Left renal pelvis (tissue), 4 donors: Measurements from ENCODE around the gene IBA57. TPM values are rescaled to one million over a fixed set of nuclear protein-coding genes. Genes with fewer than 3 reads are reported as not detected.

ENCODE experiments used
- DNase-seq, 4 donors: peaks; one replicate each; pipeline ENCODE4 v3.0.0-alpha.2; 2013; ENCODE audit warnings: low read depth in 4 of 4, low spot score in 3 of 4
- polyA plus RNA-seq, 4 donors: library from polyadenylated mRNA; unstranded; fragments of 120-200 nt; gene quantifications; one replicate each; pipeline ENCODE4 v1.2.1, GENCODE V29; 2013; ENCODE audit not compliant: insufficient read length in 4 of 4

The IBA57 gene
- polyA plus RNA-seq, 4 donors, result 3.9 to 7.0 (median 4.5) TPM

GRCh38 chr1:228144193-228144992 lies 21.2 kb upstream of the IBA57 start:
- DNase-seq, result no peak

DNA sequence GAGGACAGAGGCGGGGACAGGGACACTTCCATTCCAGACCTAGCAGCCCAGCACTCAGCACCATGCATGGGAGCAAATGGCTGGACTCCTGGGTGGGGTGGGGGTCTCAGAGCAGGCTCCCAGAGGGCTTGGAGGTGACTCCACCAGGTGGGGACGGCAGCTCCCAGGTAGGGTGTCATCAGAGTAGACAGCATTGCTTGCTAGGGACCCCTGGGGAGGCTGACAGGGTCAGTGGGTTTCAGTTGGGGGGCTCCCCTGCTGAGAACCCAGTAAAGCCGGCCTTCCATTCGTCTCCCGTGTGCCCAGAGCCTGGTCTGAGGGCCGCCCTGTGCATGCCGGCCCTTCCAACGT lies 20.6 kb upstream of the IBA57 start:
- no peak for DNase-seq

GRCh38 chr1:228145463-228146416 lies 19.9 kb upstream of the IBA57 start:
- DNase-seq, result no peak

DNA sequence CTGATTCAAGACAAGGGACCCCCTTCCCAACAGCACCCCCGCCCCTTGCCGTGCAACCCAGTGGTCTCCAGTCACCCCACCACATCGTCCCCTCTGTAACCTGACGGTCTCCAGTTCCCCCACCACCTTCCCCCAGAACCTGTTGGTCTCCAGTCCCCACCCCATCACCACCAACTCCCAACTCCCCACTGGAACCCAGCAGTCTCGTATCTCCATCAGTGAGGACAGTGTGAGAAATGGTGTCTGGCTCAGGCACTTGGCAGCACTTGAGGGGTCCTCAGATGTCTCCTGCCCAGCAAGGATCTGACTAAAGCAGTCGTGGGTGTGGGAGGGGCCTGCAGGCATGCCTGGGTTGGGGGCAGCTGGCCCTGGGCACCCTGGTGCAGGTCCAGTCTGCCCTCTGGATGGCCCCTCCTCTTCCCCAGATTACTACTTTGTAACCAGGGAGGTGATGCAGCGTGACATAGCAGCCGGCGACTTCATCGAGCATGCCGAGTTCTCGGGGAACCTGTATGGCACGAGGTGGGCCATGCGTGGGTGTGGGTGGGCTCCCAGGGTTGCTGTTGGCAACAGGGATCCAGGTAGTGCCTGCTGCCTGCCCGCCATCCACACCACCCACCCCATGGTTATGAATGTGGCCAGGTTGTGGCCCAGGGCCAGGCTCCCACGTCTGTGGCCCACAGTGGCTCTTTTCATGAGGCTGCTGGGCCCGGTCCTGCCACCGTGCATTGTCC lies 19.0 kb upstream of the IBA57 start:
- DNase-seq, result no peak

GRCh38 chr1:228147151-228147693 lies 18.4 kb upstream of the IBA57 start:
- no peak for DNase-seq

GRCh38 chr1:228147768-228148167 lies 17.8 kb upstream of the IBA57 start:
- DNase-seq, result no peak

DNA sequence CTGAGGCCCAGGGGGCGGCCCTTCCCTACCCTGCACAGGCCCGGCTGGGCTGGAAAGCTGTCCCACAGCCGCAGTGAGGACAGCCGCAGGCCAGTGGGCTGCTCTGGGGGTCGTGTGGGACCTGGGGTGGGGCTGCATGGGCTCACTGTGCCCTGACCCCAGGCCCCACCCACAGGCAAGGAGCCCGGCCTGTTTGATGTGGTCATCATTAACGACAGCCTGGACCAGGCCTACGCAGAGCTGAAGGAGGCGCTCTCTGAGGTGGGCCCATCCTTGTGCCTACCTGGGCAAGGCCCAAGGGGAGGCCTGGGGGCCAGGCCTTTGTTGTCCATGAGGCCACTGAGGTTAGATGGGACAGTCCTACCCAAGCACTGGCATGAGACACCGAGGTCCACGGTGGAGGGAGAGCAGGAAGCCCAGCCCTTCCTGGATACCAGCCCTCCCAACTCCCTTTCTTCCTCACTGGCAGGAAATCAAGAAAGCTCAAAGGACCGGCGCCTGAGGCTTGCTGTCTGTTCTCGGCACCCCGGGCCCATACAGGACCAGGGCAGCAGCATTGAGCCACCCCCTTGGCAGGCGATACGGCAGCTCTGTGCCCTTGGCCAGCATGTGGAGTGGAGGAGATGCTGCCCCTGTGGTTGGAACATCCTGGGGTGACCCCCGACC lies 17.3 kb upstream of the IBA57 start:
- no peak for DNase-seq

- DNase-seq, result no peak
These were observed 16.6 kb upstream of the IBA57 start for GRCh38 chr1:228148935-228149405.

- DNase-seq, result no peak
These were observed 16.0 kb upstream of the IBA57 start, which contains the start of gene GJC2 for GRCh38 chr1:228149406-228150119. TSS of gene GJC2 (plus strand) at chr1:228149930. CDS start at chr1:228157759, 7,829 bp downstream.

- DNase-seq, result no peak
These were observed 15.5 kb upstream of the IBA57 start for GRCh38 chr1:228150120-228150460.

GRCh38 chr1:228150461-228151179 lies 15.0 kb upstream of the IBA57 start:
- no peak for DNase-seq

GRCh38 chr1:228151180-228151925 lies 14.3 kb upstream of the IBA57 start:
- no peak for DNase-seq

DNA sequence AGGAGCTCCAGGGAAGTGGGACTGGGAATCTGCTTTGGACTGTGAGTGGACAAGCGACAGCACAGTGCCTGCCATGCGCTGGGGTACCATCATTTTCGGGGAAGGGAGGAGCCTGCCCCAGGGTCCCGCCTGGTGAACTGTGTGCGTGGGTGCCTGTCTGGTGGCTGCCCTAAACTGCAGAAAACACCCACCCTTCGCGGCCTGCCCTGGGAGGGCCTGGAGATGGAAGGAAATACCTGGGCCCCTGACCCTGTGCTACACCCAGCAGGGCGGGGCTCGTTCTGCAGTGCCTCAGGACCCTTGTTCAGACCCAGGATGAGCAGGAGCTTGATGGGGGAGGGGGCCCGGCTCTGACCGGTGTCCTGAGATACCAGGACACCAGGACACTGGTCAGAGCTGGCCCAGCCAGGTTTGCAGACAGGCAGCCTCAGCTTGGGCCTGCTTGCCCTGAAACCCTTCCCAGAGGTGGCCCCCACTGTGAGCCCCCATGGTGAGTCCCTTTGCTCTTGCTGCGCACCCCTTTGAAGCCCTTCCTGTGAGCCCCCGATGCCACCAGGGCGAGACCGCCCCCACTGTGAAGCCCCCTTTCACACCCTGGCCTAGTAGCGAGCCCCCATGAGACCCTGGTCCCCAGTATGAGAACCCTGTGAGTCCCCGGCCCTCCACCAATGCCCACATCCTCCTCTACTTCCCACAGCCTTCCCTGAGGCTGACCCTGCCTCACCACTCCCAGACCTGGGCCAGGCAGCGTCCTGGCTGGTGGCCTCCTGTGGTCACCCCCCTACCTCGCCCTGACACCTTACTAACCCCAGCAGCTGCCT lies 13.3 kb upstream of the IBA57 start:
- DNase-seq, result no peak

DNA sequence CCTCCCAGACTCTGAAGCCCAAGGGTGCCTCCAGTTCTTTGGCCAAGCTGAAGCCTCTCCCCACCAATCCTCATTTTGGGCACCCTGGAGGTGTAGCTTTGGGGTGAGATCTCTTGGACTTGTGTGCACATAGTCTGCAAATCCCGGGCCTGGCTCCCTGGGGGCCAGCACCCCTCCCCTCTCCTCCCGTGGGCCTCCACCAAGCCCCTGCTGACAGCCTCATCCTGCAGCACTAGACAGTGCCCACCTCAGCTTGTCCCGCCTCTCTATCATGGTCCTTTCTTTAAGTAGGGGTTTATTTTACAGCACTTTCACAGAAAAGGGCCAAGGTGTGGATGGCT lies 12.7 kb upstream of the IBA57 start:
- no peak for DNase-seq

DNA sequence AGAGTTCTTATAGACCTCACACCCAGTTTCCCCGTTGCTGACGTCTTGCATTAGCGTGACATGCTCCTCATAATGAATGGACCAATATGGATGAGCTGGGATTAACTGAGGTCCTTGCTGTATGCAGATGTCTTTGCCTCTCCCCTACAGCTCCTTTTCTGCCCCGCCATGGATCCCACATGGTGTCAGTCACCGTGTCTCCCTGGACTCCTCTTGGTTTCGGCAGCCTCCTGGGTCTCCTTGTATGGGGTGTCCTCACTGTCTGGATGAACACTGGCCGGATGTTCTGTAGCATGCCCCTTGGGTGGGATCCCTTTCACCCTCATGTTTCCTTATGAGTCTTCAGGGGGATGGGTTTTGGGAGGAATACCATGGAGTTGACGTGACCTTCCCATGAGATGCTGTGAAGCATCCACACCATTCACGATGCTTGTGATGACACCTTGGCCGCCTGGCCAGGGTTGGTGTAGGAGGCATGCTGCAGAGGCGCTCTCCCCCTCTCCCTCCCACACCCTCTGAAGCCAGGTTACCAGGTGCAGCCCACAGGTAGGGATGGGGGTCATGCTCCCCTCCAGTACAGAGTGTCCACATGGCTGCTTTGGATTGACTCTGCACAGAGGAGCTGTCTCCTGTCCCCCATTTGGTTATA lies 11.5 kb upstream of the IBA57 start:
- no peak for DNase-seq

- DNase-seq, result no peak
These were observed 10.7 kb upstream of the IBA57 start for GRCh38 chr1:228154670-228155571.
